ENCODE results near the gene KIF5C.

The KIF5C gene

DNA sequence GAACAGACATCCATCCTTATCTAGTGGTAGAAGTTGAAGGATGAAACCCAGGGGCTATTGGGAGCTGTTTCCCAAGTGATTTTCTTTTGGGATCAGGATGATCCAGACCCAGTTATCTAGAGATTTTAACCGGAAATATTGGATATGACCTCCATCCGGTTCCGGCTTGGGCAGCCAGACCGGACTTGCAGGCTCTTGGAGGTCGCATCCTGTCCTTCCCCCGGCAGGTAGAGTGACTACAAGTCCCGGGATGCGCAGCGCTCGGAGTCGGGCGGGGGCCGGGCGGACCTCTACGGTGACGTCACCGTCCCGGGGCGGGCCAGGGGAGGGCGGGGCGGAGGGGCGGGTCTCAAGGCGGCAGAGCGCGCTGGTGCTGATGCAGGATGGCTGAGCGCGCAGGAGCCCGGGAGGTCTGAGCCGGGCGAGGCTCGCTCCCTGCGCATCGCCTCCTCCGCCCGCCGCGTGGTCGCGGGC is at the start of gene KIF5C:
KIF5C (plus strand) TSS at position 360 of the 474 bp plus-strand sequence. CDS start 391 bp downstream, outside the sequence.
- DNase-seq (ENCODE audit: low spot score) = peak; percentile 95
- no peak for TF ChIP-seq CTCF (IDR thresholded peaks at IDR 0.05; ENCODE audit: extremely low read depth, missing control alignments)

- DNase-seq (ENCODE audit: low spot score) = no peak
- no peak for TF ChIP-seq CTCF (IDR thresholded peaks at IDR 0.05; ENCODE audit: extremely low read depth, missing control alignments)
Measured at GRCh38 chr2:148826791-148827190, 48.2 kb upstream of the KIF5C start.

DNA sequence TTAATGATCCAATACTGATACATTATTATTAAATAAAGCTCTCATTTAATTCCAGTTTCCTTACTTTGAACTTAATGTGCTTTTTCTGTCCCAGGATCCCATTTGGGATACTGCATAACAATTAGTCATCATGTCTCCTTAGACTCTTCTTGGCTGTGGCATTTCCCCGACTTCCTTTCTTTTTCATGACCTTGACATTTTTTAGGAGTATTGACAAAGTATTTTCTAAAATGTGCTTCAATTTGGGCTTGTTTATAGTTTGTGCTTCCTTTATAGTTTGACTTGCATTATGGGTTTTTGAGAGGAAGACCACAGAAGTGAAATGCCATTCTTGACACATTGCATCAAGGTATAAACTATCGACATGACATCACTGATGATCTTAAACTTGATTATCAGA is 46.1 kb upstream of the KIF5C start:
- no peak for TF ChIP-seq CTCF (IDR thresholded peaks at IDR 0.05; ENCODE audit: extremely low read depth, missing control alignments)
- no peak for DNase-seq (ENCODE audit: low spot score)

DNA sequence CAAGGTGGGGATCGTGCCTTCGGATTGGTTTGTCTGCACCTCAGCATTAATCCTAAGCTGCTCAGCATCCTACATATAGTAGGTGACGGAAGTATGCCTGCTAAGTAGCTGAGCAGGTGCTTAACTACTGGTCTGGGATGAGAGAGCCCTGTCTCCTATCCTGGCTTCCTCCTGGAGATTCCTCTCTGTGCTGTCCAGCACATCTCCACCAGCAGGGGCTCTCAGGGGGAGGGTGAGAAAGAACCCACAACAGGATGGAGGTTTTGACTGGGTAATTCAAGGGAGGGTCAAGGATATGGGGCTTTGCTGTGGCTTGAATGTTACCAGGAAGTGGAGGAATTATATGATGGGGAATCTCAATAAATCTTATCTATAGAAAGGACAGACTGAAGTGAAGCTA is 45.4 kb upstream of the KIF5C start:
- DNase-seq (ENCODE audit: low spot score) = no peak
- no peak for TF ChIP-seq CTCF (IDR thresholded peaks at IDR 0.05; ENCODE audit: extremely low read depth, missing control alignments)

DNA sequence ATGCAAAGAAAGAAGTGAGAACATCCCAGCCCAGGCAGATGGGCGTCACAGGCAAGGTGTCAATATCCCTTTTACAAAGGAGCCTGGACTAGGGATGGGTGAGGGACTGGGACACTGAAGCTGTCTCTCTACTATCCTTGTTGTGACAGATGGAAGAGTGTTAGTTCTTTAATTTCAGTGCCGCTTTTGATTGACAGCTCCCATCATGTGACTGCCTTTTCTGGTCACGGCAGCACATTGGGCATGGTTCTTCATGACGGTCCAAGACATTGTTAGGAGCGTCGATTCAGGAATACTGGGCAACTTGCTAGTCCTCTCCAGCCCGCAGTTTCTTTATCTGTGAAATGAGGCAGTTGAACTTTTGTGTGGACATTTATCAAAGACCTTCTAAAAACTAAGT is 42.4 kb upstream of the KIF5C start:
- DNase-seq (ENCODE audit: low spot score) = no peak
- TF ChIP-seq CTCF (IDR thresholded peaks at IDR 0.05; ENCODE audit: extremely low read depth, missing control alignments) = no peak

DNA sequence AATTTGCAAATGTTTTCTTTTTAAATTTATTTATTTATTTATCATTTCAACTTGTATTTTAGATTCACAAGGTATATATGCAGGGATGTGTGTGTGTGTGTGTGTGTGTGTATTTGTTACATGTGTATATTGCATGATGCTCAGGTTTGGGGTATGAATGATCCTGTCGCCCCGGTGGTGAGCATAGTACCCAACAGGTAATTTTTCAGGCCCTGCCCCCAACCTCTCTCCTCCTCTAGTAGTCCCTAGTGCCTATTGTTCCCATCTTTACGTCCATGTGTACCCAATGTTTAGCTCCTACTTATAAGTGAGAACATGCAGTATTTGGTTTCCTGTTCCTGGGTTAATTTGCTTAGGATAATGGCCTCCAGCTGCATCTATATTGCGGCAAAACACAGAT is 33.0 kb upstream of the KIF5C start:
- no peak for DNase-seq (ENCODE audit: low spot score)
- no peak for TF ChIP-seq CTCF (IDR thresholded peaks at IDR 0.05; ENCODE audit: extremely low read depth, missing control alignments)

GRCh38 chr2:148848146-148848545 is 26.9 kb upstream of the KIF5C start:
- DNase-seq (ENCODE audit: low spot score) = no peak
- no peak for TF ChIP-seq CTCF (IDR thresholded peaks at IDR 0.05; ENCODE audit: extremely low read depth, missing control alignments)

Measured in GM20000 (cell line).